Renal cortex interstitium (tissue), 15 donors: ENCODE data around the gene MYH4. TPM values are rescaled to one million over a fixed set of nuclear protein-coding genes. Genes with fewer than 3 reads are reported as not detected.

Experiments used
- DNase-seq, 11 donors: peaks; one replicate each; pipeline ENCODE4 v3.0.0-alpha.2; 2013; ENCODE audit warnings: low read depth in 9 of 11, low spot score in 4 of 11; ENCODE audit errors: extremely low read depth in 1 of 11
- long read RNA-seq, 16 experiments: transcript quantifications; one replicate each; lab custom pipeline, GENCODE V29; 2026
- polyA plus RNA-seq, 3 donors: library from polyadenylated mRNA; unstranded; fragments of 120-200 nt; gene quantifications; one replicate each; pipeline ENCODE4 v1.2.1, GENCODE V29; 2013; ENCODE audit not compliant: insufficient read length in 3 of 3

MYH4 gene
- polyA plus RNA-seq = under 1 TPM; 0.08 to 0.22 (median 0.10) TPM
- long read RNA-seq, donor 1 = 0 reads
- long read RNA-seq, donor 2 = 0 reads
- long read RNA-seq, donor 3 = 0 reads
- long read RNA-seq, donor 4 = 0 reads
- long read RNA-seq, donor 5 = 0 reads
- long read RNA-seq, donor 6 = 0 reads
- long read RNA-seq, donor 7 = 0 reads
- long read RNA-seq, donor 8 = 0 reads
- long read RNA-seq, donor 9 = 0 reads
- long read RNA-seq, donor 10 = 0 reads
- long read RNA-seq, donor 11 = 0 reads
- long read RNA-seq, donor 12 = 0 reads
- long read RNA-seq, donor 13 = 0 reads
- long read RNA-seq, donor 14 = 0 reads
- long read RNA-seq, donor 15 = 0 reads
- long read RNA-seq, donor 16 = 0 reads

DNA sequence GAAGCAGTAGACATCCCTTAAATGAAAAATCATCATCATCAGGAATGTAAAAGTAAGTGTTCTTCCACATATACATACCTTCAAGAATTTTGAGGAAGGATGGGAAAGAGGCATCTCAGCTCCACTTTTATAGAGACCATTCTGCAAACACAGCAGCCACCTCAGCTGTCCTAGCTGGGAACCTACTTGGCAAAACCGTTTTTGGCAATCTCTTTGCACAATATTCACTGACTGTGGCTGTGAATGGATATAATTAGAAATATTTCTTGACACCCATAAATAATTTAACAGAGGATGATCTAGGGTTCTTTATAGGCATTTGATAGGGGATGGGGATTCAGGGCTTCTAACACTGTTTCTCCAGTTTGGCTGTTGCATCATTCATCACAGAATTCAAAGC lies at the start of gene MYH4:
Gene MYH4, minus strand, starts transcription at position 101 of the 400 bp plus-strand sequence. CDS start 2,814 bp downstream, outside the sequence.
- DNase-seq = no peak

DNA sequence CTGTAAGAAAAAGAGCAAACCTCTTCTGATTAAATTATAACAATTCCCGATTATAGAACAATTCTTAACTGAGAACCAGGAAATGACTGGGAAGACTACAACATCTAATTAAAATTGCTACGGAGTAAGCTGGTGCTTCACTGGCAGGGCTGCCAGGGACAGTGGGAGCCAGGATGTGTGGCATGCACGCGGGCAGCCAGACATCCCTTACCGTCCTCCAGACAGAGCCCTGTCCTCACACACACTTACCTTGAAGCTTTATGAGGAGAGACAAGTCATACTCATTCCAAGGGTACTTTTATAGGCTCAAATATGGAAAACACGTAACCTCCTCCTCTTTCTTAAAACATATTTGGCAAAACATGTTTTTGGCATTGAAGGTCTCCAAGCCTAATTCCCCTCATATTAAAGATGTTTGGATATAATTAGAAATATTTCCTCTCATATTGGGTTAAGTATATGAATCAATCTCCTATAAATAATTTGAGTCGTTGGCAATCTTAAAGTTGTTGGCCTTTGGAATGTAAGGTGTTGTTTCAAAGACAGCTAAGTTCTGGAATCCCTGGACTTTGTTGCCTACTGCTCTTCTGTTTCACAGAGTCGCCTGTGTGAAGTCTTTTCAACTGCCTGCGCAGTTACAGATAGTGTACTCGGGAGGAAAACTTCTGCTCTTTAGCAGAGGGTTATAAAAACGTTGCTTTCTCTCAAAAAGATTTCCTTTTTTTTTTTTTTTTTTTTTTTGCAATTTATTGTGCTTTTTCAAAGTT lies 49.1 kb upstream of the MYH4 start, which contains the start of gene MYH1:
Gene MYH1, minus strand, starts transcription at position 272 of the 767 bp plus-strand sequence. CDS start 1,900 bp downstream, outside the sequence.
- no peak for DNase-seq

DNA sequence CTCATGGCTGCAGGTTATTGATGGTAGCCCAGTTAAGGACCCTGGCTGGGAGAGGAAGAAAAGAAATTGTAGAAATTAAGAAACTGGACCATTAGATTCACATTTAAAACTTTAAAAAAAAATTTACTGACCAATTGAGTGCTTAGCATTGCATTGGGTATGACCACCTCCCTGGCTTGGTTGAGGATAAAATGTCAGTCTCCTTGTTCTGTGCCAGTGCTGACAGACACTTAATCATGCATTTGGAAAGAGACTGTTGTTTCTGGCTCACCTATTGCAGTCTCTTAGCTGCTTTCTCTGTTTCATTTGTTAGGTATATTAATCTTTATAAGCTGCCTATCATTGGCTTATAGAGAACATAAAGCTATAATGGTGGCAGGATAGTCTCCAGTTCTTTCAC lies 47.3 kb upstream of the MYH4 start:
- no peak for DNase-seq

DNA sequence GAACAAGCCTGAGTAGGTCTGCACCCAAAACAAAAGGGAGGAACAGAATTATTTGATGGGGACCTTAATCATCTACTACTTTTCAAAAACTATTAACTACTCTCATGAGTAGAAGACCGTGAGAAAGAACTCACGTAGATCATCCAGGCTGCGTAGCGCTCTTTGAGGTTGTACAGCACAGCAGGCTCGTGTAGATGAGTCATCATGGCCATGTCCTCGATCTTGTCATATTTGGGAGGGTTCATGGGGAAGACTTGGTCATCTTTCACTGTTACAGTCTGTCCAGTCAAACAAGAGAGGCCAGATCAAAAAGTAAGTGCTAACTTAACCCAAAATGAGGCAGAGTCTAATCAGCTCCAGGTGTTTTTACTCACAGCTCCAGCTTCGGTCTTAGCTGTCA lies 46.7 kb upstream of the MYH4 start:
- no peak for DNase-seq

GRCh38 chr17:10513299-10514067 lies 44.1 kb upstream of the MYH4 start:
- DNase-seq = no peak

GRCh38 chr17:10512856-10513255 lies 43.5 kb upstream of the MYH4 start:
- no peak for DNase-seq

DNA sequence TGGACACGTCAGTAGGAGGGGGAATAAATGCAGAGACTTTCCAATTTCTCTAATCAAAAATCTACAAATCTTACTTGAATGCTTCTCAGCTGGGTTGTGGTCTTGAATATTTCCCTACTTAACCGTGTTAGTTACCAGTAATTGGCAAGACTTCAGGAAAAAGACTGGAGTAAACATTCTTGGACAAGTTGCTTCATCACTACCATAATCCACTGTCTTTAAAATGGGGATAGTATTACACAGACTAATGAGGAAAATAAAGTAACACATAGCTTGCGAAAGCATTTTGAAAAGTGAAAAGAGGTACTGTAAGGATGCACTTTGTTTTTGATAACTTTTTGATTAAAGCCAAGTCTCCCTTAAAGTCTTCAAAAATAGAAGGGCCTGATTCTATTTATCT lies 30.6 kb upstream of the MYH4 start:
- DNase-seq = no peak

- no peak for DNase-seq
Observed at GRCh38 chr17:10492004-10492403, 22.6 kb upstream of the MYH4 start.

DNA sequence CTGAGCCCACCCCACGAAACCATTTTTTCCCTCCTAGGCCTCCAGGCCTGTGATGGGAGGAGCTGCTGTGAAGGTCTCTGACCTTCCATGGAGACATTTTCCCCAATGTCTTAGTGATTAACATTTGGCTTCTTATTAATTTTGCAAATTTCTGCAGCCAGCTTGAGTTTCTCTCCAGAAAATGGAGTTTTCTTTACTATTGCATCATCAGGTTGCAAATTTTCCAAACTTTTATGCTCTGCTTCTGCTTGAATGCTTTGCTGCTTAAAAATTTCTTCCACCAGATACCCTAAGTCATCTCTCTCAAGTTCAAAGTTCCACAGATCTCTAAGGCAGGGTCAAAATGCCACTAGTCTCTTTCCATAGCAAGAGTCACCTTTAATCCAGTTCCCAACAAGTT lies 12.9 kb upstream of the MYH4 start:
- no peak for DNase-seq

DNA sequence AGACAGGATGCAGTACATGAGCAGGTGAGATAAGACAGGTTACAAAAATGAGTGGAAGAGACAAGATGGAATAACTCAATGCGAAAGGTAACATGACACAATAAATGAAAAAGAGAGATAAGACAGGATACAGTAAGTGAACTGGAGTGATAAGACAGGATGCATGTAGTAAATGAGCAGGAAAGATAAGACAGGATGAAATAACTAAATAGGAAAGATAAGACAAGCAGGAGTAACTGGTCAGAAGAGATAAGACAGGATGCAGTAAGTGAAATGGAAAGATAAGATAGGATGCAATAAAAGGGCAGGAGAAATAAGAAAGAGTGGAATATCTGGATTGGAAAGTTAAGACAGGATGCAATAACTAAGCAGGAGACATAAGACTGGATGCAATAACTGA lies 8.3 kb upstream of the MYH4 start:
- DNase-seq = no peak

GRCh38 chr17:10474536-10474935 lies 5.2 kb upstream of the MYH4 start:
- DNase-seq = no peak

DNA sequence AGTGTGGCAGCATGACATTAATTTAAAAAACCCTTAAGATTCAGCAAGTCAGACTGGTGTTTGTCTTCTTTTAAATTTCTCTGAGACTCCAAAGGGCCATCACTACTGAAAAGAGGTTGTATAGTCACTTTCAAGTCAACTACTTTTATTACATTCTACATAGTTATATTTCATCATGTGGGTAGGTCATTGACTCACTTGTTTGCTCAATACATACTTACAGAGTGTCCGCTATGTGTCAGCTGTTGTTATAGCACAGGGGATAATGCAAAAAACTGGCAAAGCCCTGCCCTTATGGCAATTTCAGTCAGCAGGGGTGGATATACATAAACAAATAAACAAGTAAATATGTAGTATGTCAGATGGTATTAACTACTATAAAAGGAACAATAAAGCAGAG lies 2.5 kb upstream of the MYH4 start:
- no peak for DNase-seq

- no peak for DNase-seq
Observed at GRCh38 chr17:10463402-10463801, 6.0 kb downstream of the MYH4 start.

- no peak for DNase-seq
Observed at GRCh38 chr17:10460062-10460461, 9.3 kb downstream of the MYH4 start.

GRCh38 chr17:10458701-10459100 lies 10.7 kb downstream of the MYH4 start:
- DNase-seq = peak in 5 of 11 donors; percentile 7 to 38 (median 17)

DNA sequence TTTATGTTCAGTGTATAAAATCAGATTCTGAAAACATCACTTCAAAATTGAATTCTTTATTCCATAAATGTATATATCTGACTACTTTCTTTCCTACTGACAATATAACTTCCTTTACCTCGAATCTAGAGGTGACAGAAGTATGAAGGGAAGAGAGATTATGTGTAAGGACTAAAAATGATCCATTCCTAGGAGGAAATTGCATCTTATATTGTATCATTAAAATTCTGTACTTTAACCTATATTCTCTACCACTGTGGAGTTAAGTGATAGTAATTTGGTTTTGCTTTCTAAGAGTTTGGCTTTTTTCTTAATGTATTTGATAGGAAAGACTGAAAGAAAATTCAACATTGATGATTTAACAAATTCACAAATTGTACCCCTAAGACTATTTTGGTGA lies 11.4 kb downstream of the MYH4 start:
- DNase-seq = no peak

GRCh38 chr17:10447026-10447931 lies 22.1 kb downstream of the MYH4 start:
- DNase-seq = no peak

- no peak for DNase-seq
Observed at GRCh38 chr17:10439816-10440215, 29.5 kb downstream of the MYH4 start.

DNA sequence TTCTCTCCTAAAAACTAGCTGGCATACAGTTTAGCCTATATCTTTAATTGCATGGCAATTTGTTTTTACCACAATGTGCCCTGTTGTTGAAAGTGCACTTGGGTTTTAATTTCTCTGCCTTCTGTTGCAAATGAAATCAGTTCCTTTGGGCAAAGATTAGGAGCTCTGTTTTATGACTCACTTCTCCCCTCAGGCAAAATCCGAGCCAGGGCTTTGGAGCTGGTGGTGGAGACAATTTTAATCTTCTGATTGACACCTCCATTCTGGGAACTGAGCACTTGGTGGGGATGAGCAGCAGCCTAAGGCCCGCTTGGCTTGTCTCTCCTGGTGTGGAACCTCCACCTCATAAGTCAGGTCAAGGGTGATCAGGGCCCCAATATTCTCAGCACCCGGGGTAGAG lies 34.3 kb downstream of the MYH4 start:
- DNase-seq = no peak
